ENCODE results near the gene HSD17B1.
"Not testable (repeated sequence)": the region's sequence is repeated elsewhere in the genome, so short reads cannot be mapped to it uniquely, and the experiment has no call there.

HSD17B1 gene

GRCh38 chr17:42526031-42526444 lies 26.7 kb upstream of the HSD17B1 start:
- no peak for DNase-seq

- no peak for DNase-seq
Measured at GRCh38 chr17:42527932-42528331, 24.8 kb upstream of the HSD17B1 start.

DNA sequence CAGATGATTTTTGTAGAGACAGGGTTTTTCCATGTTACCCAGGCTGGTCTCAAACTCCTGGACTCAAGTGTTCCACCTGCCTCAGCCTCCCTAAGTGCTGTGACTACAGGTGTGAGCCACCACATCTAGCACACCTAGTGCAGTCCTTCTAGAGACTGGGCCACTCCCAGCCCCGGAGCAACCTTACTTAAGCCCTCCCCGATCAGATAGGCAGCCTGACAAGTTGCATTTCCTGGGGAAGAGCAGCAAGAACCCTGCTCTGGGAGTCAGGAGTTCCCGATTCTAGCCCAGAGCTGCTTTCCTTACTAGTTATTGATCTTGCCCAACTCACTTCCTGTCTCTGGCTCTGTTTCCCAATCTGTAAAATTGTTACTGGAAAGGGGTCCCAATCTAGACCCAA lies 23.7 kb upstream of the HSD17B1 start:
- no peak for DNase-seq

DNA sequence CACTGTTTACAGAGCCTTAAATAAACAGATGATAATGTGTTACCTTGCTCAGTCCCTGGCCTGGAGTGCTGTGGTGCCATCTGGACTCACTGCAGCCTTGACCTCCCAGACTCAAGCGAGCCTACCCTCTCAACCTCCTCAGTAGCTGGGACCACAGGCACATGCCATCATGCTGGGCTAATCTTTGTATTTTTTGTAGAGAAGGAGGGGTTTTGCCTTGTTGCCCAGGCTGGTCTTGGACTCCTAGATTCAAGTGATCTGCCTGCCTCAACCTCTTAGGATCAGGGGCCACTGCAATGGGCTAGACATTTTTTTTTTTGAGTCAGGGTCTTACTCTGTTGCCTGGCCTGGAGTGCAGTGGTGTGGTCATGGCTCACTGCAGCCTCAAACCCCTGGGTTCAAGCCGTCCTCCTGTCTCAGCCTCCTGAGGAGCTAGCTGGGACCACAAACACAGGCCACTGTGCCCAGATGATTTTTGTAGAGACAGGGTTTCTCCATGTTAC lies 21.7 kb upstream of the HSD17B1 start:
- DNase-seq = no peak

GRCh38 chr17:42531455-42532354 lies 21.0 kb upstream of the HSD17B1 start:
- DNase-seq = peak; percentile 27 to 44

DNA sequence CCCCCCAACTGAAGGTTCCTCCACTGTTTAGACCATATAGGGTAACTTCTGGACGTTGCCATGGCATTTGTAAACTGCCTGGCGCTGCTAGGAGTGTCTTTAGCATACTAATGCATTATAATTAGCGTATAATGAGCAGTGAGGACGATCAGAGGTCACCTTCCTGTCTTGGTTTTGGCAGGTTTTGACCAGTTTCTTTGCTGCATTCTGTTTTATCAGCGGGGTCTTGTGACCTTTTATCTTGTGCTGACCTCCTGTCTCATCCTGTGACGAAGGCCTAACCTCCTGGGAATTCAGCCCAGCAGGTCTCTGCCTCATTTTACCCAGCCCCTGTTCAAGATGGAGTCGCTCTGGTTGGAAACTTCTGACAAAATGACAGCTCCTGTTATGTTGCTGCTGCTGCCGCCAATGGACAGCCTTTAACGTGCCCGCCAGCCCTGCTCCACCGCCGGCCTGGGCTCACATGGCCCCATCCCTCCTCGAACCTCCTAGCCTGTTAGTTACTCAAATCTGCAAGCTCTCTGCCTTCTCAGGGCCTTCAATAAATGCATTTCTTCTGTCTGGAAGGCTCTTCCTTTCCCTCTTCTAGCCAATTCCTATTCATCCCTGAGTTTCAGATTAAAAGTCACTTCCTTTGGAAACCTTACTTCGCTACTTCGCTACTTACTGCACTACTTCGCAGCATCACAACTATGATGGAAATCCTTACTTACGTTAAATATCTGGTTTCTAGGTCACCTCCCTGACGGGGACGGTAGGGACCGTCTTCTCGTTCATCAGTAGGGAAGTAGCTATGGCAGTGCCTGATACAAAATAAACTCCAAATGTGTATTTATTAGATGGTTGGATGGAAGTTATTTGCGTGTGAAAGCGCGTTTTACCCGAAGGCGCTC lies 17.3 kb upstream of the HSD17B1 start:
- DNase-seq = no peak

DNA sequence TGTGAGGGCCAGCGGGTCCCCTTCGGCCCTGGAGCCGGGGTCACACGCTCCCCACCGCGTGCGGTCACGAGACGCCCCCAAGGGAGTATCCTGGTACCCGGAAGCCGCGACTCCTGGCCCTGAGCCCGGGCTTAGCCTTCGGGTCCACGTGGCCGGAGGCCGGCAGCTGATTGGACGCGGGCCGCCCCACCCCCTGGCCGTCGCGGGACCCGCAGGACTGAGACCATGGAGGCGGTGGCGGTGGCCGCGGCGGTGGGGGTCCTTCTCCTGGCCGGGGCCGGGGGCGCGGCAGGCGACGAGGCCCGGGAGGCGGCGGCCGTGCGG lies 16.7 kb upstream of the HSD17B1 start, which contains the start of gene NAGLU:
TSS of gene NAGLU (plus strand) at position 194 of the 324 bp plus-strand sequence. CDS start at position 226, 32 bp downstream.
- peak; percentile 82 for DNase-seq

- peak; percentile 67 to 70 for DNase-seq
Measured at GRCh38 chr17:42536372-42537155, 16.2 kb upstream of the HSD17B1 start.

GRCh38 chr17:42537156-42537805 lies 15.4 kb upstream of the HSD17B1 start:
- no peak for DNase-seq

DNA sequence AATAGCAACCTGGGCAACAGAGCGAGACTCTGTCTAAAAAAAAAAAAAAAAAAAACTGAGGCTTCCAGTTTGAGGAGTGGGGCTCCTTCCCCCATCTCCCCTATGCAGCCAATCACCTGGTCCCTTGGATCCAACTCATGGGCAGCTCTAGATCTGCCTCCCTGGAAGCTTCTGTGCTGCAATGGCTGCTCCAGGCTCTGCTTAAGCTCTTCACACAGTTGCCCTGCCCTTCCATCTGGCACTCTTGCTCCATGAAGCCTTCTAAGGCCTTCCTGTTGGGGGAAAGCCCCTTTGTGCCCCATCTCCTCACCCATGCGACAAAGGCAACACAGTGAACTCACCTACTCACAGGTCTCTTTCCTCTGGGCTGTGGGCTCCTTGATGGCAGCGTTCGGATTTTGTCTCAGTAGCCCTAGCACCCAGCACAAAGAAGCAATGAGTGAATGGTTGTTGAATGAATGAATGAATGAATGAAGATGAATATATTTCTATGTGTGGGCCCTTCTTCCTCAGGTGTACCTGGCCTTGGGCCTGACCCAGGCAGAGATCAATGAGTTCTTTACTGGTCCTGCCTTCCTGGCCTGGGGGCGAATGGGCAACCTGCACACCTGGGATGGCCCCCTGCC lies 14.8 kb upstream of the HSD17B1 start:
- DNase-seq = no peak

GRCh38 chr17:42538482-42538881 lies 14.2 kb upstream of the HSD17B1 start:
- DNase-seq = no peak

- DNase-seq = not testable (repeated sequence)
Measured at GRCh38 chr17:42540558-42540957, 12.2 kb upstream of the HSD17B1 start.

- no peak for DNase-seq
Measured at GRCh38 chr17:42541041-42541833, 11.5 kb upstream of the HSD17B1 start.

- no peak for DNase-seq
Measured at GRCh38 chr17:42543190-42544079, 9.3 kb upstream of the HSD17B1 start.

DNA sequence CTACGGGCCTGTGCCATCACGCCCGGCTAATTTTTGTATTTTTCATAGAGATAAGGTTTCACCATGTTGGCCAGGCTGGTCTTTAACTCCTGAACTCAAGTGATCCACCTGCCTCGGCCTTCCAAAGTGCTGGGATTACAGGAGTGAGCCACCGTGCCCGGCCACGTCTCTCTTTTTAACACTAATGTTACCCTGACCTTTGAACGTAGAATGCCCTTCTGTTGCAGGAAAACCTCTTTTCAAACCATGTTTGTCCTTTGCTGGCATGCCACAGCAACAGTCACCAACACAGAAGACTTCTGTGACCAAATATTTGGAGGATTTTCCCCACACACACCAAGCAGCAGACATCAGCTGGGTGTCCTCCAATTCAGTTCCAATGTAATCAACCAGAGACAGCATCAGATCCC lies 7.8 kb upstream of the HSD17B1 start:
- no peak for DNase-seq

DNA sequence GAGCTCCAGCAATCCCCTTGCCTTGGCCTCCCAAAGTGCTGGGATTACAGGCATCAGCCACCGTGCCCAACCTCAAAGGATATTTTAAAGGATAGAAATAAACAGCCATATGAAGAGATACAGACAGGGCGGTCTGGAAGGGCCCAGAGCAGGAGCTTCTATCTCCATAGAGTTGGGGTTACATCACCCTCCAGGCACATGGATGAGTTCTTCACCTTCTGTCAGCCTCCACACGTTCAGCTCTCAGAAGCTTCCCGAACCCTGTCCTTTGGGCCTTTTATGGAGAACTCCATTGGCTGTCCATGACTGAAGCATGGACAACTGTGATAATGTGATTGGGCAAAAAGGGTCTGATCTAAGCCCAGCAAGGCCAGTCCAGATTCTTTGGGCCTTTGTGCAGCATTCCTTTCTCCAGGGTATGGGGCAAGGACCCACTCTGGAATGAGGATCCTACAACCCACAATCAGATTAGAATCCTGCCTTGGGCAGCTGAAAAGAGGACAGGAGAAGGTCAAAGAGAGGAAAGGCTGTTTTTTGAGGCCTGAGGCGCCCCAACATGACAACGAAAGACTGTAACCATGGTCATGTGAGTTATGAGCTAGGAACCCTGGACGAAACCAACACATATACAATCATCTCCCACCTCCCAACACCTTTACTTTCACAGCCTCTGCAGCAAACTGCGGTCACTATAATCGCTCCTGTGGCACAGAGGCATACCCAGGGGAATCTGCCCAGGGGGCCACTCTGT lies 6.8 kb upstream of the HSD17B1 start:
- not testable (repeated sequence) for DNase-seq

GRCh38 chr17:42547001-42547461 lies 5.7 kb upstream of the HSD17B1 start:
- no peak for DNase-seq

DNA sequence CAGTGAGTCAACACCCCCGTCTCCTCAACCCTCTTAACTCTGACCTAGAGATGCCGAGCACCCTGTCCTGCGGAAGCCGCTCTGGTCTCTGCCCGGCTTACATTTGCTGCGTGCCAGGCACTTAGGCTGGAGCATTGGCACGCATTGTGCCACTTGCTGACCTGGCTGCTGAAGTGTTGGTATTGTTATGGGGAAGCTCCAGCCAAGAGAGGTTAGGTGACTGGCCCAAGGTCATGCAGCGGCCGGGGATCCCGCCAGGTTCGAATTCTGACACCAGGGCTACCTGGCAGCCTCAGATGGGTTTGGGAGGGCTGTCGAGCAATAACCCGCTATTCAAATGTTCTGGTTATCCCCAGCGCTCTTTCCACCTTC lies 5.0 kb upstream of the HSD17B1 start:
- no peak for DNase-seq

Measured in stimulated activated CD4-positive, alpha-beta T cell treated with anti-CD3 and anti-CD28 coated beads, Interleukin-2, amount 100 ng/mL, for 48 hours (primary cell).